Colon (tissue), 2 donors: Measurements from ENCODE around the gene SNX20.

Source experiments
- FAIRE-seq: peaks from 2 replicates; lab custom pipeline; 2012; peaks lifted over from hg19 to GRCh38; lab: Jason Lieb, UNC
- donor health status: control.
- donor health status: control.

The SNX20 gene

GRCh38 chr16:50634947-50635346 is 46.2 kb downstream of the SNX20 start:
- FAIRE-seq: no peak

DNA sequence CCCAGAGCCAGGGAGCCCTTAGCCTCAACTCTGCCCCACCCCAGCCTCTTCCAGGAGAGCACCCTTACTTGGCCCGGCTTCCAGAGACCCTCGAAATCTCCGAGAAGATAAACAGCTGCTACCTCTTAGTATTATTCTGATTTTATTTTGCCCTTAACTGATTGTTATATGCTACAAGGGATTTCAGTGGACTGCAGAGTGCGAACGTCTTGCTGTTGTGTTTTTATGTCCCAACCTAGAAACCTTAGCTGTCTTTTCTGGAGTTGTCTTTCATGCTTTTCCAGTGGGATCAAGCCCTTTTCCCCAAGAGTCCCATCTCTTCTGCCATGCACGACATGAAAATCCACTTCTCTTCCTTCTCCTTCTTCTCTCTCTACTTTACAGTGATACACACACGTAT is 47.0 kb downstream of the SNX20 start:
- no peak for FAIRE-seq

DNA sequence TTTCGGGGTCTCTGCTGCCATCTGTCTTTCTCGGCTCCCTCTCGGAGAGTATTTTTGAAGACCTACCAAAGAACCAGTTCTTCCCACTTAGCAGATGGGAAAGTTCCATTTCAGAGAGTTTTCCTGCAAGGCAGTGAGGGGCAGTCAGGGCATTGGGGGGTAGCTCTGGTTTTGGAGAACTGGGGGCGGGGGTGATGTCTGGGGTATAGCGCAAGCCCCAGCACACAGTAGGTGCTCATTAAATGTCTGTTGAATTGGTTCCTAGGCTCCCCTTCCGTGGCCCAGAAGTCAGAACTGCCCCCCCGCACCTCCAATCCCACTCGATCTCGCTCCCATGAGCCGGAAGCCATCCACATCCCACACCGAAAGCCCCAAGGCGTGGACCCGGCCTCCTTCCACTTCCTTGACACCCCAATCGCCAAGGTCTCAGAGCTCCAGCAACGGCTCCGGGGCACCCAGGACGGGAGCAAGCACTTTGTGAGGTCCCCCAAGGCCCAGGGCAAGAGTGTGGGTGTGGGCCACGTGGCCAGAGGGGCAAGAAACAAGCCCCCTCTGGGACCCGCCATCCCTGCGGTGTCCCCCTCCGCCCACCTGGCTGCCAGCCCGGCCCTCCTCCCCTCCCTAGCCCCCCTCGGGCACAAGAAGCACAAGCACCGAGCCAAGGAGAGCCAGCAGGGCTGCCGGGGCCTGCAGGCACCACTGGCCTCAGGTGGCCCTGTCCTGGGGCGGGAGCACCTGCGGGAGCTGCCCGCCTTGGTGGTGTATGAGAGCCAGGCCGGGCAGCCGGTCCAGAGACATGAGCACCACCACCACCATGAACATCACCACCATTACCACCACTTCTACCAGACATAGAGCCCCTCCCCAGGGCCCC is 47.9 kb downstream of the SNX20 start:
- FAIRE-seq: no peak

- FAIRE-seq: no peak
These were observed 49.0 kb downstream of the SNX20 start for GRCh38 chr16:50631985-50632576.

- no peak for FAIRE-seq
These were observed 49.7 kb downstream of the SNX20 start for GRCh38 chr16:50631249-50631984.

DNA sequence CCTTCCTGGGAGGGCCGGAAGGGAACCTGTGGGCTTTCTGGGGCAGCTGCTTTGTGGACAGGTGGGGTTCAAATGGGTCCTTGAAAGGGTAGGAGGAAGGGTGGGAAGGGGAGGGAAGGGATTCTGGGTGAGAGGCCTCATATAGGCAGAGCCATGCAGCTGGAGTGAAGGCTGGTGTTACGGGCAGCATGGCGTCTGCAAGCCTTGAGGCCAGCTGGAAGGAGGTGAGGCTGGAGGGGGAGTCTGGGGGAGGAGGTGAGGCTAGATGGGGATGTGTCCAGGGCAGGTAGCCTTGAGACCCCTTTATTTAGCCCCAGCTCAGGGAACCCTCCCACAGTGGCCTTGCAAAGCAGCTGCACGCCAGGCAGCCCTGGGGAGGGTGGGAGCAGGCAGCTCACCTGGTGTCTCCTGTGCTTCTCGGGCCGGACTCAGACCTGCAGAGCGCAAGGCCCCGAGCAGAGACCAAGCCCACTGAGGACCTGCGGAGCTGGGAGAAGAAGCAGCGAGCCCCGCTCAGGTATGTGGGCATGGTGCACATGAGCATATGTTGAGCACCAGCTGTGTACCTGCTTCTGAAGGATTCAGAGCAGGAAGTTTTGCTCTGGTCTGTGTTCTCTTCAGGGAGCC is 50.6 kb downstream of the SNX20 start:
- FAIRE-seq: no peak

- no peak for FAIRE-seq
These were observed 51.8 kb downstream of the SNX20 start for GRCh38 chr16:50629334-50629733.

DNA sequence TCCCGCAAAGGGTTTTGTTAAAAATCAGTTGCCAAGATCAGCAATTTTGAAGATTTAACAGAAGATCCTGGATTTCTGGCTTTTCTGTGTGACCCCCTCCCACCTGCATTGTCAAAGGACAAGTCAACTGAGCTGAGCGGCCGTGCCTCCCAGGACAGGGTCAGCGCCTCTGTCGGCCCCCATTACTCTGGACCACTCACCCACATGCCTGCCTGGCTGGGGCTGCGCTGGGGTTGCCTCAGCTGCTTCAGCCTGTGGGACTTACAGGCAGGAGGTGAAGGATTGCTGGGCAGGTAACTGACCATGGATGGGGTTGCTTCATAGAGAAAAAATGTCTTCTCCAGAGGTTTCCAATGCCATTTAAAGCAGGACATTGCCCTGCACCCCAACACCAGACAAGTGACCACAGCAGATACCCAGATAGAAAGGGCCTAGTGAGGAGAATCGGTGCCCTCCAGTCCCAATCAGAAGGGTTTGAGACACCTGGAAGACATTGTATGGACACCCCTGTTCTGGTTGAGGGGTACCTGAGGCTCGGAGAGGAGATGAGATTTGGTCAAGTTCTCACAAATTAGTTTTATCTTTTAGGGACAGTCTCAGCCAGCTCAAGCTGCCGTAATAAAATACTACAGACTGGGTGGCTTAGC is 52.8 kb downstream of the SNX20 start:
- no peak for FAIRE-seq

DNA sequence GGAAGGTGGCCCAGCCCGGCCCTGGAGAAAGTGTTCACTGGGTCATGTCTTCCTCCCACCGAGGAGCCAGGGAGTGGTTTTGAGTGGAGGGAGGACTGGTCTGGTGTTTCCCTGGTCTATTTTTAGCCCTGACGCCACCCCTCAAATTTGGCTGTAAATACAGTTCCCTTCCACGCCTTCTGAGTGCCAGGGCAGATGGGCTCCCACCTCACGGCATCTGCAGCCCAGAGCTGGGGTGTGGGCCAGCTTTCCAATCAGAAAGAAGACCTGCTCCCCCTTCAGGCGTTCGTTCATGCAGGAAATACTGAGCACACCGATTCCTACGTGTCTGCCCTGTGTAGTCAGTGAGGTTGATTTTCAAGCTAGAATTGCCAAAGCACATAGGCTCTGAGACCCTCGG is 53.7 kb downstream of the SNX20 start:
- FAIRE-seq: no peak

DNA sequence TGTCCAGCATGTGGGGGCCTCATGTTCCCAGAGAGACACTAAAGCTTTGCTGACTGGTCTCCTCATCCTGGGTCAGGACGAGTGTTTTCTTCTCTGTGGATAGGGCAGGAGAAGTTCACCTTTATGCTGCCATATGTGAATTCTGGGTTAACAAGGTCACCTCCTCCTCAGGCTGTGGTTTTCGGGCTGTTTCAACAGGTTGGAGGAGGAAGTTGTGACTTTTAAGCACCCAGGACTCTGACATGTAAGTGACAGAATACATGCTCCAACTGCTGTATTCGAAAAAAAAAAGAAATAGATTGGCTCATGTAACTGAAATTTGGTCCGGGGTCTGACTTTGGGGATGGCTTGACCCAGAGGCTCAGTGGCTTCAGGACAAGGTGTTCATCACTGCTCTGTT is 54.2 kb downstream of the SNX20 start:
- no peak for FAIRE-seq

- no peak for FAIRE-seq
These were observed 55.7 kb downstream of the SNX20 start for GRCh38 chr16:50625374-50625773.

DNA sequence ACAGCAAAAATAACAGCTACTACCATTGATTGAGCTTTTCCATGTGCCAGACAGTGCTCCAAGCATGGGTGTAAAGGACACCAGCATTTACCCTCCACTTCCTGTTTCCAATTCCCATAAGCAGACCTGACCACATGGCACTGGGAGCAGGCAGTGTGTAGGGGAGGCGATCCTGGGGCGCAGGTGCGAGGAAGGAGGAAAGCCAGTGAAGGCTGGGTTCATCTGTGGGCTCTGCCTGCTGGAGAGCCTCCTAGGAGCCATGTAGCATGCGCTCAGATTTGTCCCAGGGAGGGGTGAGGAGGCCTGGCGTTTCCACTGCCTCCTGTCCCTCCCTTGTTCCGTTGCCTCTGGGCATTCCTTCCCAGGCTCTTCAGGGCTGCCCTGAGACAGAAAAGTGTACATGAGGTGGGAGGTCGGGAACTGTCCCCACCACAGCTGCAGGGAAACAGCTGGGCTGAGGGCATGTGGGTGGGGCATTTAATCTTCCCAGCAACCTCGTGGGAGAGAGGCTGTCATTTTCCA is 56.6 kb downstream of the SNX20 start:
- FAIRE-seq: no peak

DNA sequence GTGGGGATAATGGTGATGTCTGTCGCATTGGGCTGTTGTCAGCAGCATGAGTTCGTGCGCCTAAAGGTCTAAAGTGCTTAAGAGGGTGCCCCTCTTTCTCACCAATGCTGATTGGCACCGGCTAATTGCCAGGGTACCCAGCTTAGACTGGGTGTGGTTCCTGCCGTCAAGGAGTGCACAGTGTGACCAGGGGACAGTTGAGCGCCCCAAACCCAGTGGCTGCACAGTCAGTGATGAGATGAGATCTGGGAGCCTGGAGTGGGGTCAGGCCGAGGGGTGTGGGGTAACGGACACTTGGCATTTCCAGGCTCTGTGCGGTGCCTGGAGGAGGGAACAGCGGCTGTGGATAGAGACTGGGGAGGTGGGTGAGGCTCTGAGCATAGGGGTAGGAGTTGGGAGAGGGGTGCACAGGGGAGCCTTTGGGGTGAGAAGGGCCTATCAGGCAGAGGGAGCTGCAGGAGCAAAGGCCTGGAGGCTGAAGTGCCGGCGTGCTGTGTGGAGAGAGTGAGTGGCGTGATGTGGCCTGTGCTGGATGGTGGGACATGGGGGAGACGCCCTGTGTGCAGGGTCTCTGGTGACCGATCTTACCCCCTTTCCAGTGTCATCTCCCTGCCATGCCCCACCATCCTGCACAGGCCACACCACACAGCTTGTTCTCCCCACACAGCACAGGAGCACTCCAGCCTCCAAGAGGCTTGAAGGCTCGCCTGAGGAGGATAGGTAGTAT is 58.3 kb downstream of the SNX20 start:
- FAIRE-seq: no peak

GRCh38 chr16:50622029-50622428 is 59.1 kb downstream of the SNX20 start:
- no peak for FAIRE-seq
